Measurements from ENCODE around the gene ITGA7.

Gene ITGA7, protein sequence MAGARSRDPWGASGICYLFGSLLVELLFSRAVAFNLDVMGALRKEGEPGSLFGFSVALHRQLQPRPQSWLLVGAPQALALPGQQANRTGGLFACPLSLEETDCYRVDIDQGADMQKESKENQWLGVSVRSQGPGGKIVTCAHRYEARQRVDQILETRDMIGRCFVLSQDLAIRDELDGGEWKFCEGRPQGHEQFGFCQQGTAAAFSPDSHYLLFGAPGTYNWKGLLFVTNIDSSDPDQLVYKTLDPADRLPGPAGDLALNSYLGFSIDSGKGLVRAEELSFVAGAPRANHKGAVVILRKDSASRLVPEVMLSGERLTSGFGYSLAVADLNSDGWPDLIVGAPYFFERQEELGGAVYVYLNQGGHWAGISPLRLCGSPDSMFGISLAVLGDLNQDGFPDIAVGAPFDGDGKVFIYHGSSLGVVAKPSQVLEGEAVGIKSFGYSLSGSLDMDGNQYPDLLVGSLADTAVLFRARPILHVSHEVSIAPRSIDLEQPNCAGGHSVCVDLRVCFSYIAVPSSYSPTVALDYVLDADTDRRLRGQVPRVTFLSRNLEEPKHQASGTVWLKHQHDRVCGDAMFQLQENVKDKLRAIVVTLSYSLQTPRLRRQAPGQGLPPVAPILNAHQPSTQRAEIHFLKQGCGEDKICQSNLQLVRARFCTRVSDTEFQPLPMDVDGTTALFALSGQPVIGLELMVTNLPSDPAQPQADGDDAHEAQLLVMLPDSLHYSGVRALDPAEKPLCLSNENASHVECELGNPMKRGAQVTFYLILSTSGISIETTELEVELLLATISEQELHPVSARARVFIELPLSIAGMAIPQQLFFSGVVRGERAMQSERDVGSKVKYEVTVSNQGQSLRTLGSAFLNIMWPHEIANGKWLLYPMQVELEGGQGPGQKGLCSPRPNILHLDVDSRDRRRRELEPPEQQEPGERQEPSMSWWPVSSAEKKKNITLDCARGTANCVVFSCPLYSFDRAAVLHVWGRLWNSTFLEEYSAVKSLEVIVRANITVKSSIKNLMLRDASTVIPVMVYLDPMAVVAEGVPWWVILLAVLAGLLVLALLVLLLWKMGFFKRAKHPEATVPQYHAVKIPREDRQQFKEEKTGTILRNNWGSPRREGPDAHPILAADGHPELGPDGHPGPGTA

DNA sequence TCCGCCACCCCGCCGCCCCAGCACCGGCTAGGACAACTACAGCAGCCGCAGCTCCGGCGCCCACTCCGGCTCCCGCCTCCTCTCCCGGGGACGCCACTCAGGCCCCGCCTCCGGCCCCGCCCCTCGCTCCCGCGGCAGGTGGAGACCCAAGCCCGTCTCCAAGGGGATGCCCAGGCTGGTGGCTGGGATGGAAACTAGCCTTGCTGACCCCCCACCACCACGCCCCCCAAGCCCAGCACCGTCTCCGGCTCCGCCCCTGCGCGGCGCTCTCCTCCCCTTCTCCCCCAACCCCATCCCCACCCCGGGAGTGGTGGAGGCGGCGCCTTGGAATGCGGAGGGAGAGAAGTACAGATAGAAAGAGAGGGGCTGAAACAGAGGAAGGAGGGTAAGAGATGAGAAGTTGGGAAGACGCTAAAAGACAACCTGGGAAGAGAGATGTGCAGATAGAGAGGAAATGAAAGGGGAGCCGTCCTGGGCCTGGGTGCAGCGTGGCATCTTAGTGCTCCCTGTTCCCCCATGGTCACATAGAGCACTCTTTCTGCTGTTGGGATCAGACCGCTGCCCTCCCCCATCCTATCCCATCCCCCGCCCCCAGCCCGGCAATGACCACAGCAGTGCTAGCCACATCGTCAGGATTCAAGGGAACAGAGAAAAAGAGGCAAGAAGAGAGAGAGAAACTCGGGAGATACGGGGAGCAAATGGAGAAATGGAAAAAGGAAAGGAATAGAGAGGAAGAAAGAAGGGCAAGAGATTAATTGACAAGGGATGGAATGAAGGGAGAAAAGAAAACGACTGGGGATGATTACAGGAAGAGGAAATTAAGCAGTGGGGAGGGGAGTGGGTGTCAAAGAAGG lies at the start of gene ITGA7:
Gene ITGA7 (minus strand): TSS at position 64 of the 854 bp plus-strand sequence. CDS start 222 bp downstream, outside the sequence.
- DNase-seq = peak; percentile 67

DNA sequence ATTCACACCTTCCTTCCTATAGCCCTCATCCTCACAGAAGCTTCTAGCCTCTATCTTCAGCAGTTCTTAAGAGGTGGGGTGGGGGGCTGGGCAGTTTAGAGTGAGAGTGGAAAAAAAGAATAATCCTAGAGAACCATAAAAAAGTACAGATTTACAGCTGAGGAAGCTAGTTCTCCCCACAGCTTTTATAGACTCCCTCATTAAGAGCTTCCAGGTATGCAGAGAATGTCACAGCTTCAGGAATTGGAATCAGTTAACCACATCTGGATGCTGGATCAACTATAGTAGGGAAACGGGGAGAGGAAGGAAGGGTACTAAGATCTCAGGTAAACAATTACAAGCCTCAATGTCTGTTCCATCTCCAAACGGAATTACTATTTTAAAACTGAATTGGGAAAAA lies 47.5 kb upstream of the ITGA7 start:
- no peak for DNase-seq

GRCh38 chr12:55748230-55748993 lies 40.7 kb upstream of the ITGA7 start:
- no peak for DNase-seq

- no peak for DNase-seq
Observed at GRCh38 chr12:55746913-55747231, 39.2 kb upstream of the ITGA7 start.

- no peak for DNase-seq
Observed at GRCh38 chr12:55746174-55746912, 38.6 kb upstream of the ITGA7 start.

GRCh38 chr12:55745361-55746173 lies 37.9 kb upstream of the ITGA7 start:
- no peak for DNase-seq

DNA sequence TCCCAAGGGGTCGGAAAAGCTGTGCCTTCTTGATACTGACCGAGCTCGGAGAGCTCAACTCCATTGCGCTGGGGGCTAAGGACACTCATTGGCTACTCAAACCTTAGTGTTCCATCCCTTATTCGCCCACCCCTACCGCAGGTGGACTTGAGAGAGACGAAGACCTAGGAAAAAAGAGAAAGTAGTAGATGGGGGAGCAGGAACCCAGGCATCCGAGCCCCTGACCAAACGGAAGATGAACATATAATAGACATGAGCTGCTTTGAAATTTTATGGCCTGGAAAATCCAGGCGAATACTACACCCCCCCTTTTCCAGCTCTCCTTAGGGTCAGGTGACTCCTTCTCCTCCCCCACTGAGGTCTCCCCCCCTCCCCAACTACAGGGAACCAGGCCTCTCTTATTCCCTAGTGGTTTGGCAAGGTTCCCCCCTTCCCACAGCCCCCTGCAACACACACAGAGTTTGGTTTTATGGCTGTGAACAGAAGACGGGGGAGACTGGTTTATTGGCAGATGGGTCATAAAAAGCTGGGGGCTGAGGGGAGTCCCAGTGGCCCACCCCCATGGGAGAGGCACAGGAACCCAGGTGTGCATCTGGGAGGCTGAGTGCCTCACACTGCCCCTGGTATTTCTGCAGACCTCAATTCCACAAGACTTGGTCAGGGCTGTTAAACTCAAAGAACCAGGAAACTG lies 36.8 kb upstream of the ITGA7 start:
- DNase-seq = no peak

DNA sequence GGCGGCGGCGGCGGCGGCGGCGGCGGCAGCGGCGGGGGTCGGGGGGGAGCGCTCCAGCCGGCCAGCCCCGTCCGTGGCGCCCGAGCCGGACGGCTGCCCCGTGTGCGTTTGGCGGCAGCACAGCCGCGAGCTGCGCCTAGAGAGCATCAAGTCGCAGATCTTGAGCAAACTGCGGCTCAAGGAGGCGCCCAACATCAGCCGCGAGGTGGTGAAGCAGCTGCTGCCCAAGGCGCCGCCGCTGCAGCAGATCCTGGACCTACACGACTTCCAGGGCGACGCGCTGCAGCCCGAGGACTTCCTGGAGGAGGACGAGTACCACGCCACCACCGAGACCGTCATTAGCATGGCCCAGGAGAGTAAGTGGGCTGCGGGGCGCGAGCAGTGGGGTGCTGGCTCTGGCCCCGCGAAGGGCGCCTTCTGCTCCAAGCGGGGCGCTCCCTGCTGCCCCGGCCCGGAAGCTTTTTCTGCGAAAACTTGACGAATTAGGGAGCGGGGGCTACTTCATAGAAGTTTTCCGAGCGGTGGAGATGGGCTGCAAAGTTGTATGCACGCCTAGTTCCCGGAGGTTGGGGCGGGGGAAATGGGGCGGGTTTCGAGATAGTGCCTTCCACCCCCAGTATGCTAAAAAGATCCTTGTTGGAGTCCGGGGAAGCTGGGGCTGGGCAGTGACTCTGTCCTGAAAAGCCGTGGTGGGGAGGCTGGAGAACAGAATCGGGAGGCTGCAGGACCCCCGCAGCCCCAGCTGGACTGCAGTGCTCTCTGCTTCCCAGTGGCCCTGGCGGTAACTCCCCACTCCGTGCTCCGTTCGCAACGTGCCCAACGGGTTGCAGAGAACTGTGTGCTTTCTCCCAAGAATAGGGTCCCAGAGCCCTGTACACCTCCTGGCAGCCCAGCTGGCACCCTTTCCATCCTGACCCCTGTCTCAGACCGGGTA lies 36.0 kb upstream of the ITGA7 start:
- DNase-seq = peak; percentile 64

DNA sequence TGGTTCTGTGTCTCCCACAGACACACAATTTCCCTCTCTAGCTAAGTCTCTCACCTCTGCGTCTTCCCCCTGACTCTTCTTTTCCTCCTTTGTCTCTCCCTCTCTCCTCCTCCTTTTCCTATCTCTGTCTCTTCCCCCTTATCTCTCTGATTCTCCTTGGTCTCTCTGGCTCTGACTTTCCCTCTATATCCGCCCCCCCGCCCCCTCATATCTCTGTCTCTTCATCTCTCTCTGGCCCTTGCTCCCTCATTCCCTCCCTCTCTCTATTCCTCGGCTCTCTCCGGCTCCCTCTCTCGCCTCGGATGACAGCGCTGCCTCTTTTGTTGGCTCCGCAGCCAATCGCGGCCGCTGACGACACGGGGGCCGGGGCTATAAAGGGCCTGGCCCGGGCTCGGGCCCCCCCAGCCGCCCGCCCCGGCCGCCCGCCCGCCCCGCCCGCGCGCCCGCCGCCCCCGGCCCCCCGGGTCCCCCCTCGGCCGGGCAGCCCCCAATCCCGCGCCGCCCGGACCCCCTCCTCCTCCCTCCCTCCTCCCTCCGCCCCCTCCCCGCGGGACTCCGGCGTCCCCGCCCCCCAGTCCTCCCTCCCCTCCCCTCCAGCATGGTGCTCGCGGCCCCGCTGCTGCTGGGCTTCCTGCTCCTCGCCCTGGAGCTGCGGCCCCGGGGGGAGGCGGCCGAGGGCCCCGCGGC lies 35.2 kb upstream of the ITGA7 start, which contains the start of gene GDF11:
Gene GDF11 (plus strand): TSS at position 404 of the 687 bp plus-strand sequence. CDS start 195 bp downstream, at position 599.
- DNase-seq = peak; percentile 82

GRCh38 chr12:55741931-55742680 lies 34.4 kb upstream of the ITGA7 start:
- no peak for DNase-seq

- DNase-seq = no peak
Observed at GRCh38 chr12:55739025-55739378, 31.3 kb upstream of the ITGA7 start.

DNA sequence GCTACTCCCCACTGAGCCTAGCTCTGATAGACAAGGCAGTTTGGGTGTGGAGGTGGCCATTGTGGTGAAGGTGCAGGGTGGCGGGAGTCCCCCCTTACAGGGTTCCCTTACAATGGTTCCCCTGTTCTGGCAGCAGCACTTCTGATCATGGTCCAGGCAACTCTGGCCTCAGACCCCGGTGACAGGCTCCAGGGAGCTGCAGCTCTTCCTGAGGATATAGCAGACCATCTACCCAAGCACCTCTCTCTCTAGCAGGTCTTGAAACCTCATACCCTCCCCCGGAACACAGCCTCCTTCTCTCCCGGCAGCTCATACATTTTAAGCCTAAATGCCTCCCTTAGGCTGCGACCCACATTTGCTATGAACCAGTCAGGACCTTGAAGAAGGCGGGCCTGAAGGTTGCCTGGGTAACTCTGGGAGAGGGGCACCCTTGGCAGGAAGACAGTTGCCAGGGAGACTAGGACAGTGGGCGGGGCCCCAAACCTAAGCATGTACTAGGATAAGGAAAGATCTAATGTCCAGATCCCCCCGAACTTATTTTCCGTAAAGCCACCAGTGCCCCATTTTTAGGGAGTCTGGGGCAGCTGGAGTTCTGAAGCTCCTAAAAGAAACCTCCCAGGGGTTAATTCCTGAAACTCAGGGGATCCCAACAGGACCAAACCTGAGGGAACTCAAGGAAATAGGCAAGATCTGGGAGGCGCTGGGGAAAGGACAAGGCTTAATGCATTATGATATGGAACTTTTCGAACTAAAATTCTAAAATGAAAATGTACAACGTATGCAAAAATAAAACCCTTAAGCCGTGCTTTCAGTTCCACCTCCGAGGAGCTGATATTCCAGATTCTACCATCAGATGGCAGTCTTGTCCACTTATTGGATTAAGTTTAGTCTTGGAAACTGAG lies 30.7 kb upstream of the ITGA7 start:
- DNase-seq = peak; percentile 86

DNA sequence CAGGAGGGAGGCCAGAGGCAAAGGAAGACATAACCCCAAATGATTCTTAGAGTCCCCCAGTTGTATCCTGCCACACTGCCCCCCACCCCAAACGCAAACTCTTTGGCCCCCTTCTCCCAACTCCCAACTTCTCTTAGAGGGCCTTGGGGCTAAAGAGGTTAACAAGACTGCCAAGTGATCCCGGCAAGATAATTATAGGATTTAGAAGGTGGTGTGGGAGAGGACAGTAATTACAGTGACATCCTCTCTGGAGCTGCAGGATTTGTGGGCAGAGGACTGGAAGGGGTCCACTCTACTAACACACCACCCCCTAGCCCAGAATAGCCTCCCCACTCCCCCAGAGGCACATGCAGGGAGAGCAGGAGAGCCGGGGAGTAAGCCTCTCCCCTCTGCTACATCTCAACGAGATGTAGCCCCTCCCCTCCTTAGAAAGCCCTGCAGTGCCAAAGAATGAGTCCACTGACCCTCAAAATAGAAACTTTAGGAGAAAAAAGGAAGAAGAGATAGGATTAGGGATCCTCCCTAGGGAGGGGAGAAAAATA lies 29.9 kb upstream of the ITGA7 start:
- DNase-seq = no peak

DNA sequence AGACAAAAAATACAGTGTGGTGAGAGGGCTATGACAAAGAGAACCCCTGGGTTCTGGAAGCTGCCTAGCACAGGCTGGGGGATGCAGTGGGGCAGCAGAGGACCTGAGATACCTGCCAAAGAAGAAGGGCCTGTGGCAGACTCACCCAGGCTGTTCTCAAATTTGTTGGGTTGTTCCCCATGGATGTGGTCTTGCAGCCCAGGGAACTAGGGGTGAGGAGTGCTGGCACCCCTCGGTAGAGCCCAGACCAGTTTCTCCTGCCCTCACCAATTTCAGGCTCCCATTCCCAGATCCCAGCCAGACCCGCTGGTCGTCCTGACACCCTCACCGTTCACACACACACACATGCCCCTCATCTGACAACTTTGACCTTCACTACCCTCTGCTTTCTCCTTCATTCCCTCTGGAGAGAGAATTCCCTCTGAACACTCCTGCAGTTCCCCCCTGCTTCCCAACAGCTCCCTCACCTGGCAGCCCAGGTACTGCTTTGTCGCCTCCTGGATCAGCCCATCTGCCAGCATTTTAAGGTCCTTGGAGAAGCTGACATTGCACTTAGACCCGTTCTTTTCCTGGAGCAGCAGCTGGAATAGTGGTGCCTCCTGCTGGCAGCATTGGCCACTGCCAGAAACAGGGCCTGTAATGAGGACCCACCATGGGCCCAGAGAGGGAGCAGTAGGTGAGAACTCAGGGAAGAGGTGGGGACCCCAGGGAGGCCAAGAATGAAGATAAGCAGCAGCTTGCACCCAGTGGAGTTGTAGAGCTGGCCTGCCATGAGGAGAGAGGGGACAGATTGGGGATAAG lies 29.3 kb upstream of the ITGA7 start:
- peak; percentile 76 for DNase-seq

- DNase-seq = no peak
Observed at GRCh38 chr12:55736076-55736475, 28.4 kb upstream of the ITGA7 start.

Data from activated CD4-positive, alpha-beta T cell treated with anti-CD3 and anti-CD28 coated beads for 48 hours (primary cell).